PC-3 (cell line): ENCODE results near the gene ZIC4. TPM values are rescaled to one million over a fixed set of nuclear protein-coding genes. Genes with fewer than 3 reads are reported as not detected.

Experiments
- ATAC-seq: fragments of 200-7000 bp; cut with Tn5 transposase; 2 replicates; pipeline ENCODE4 v1.9.1; 2020; ENCODE audit warnings: mild to moderate bottlenecking, moderate library complexity
- BruUV-seq: library from RNA; stranded (reverse); fragments of 400-500 nt; replicated peaks from 2 replicates; lab custom pipeline; 2021; lab: Mats Ljungman, UMichigan
- CTCF ChIA-PET: fragments of 300-600 bp; sonication (Branson Sonifier 250); formaldehyde crosslinking; loops from one replicate; lab custom pipeline; 2022; ENCODE audit warnings: antibody characterized with exemption; lab: Charles Lee
- POLR2A ChIA-PET: fragments of 300-600 bp; sonication (Branson Sonifier 250); formaldehyde crosslinking; loops from one replicate; lab custom pipeline; 2022; ENCODE audit warnings: antibody characterized with exemption; ENCODE audit not compliant: unreplicated experiment; lab: Charles Lee
- DNase-seq: peaks from one replicate; pipeline ENCODE4 v3.0.0-alpha.2; 2015
- H2AFZ ChIP-seq: fragments of 300-600 bp; sonication (generic); 2 replicates; pipeline ENCODE4 v1.6.0; 2016; ENCODE audit warnings: antibody characterized with exemption, low read length
- H3F3A ChIP-seq: fragments of 300-600 bp; sonication (generic); one replicate; pipeline ENCODE4 v1.6.0; 2017; ENCODE audit warnings: antibody characterized with exemption, low read length, control low read depth, mild to moderate bottlenecking; ENCODE audit not compliant: unreplicated experiment
- H3K27ac ChIP-seq: fragments of 300-600 bp; sonication (generic); 2 replicates; pipeline ENCODE4 v1.5.1; 2016; ENCODE audit warnings: mild to moderate bottlenecking, low read length
- H3K27me3 ChIP-seq: fragments of 300-600 bp; sonication (generic); 2 replicates; pipeline ENCODE4 v1.6.1; 2016; ENCODE audit warnings: low read length, mixed read lengths
- H3K36me3 ChIP-seq: fragments of 300-600 bp; sonication (generic); 2 replicates; pipeline ENCODE4 v1.6.1; 2016; ENCODE audit warnings: low read depth, mixed run types, low read length, mixed read lengths
- H3K4me1 ChIP-seq: fragments of 300-600 bp; sonication (generic); 2 replicates; pipeline ENCODE4 v1.5.1; 2016; ENCODE audit warnings: low read length; ENCODE audit not compliant: insufficient read depth
- H3K4me2 ChIP-seq: fragments of 300-600 bp; sonication (generic); 2 replicates; pipeline ENCODE4 v1.6.0; 2016; ENCODE audit warnings: low read length
- H3K4me3 ChIP-seq: fragments of 300-600 bp; sonication (generic); 2 replicates; pipeline ENCODE4 v1.5.1; 2016; ENCODE audit warnings: mild to moderate bottlenecking, low read length, mixed read lengths
- H3K79me2 ChIP-seq: fragments of 300-600 bp; sonication (generic); 2 replicates; pipeline ENCODE4 v1.6.1; 2017; ENCODE audit warnings: low read length, mixed read lengths
- H3K9ac ChIP-seq: fragments of 300-600 bp; sonication (generic); 2 replicates; pipeline ENCODE4 v1.6.0; 2016; ENCODE audit warnings: mild to moderate bottlenecking, low read length
- H3K9me2 ChIP-seq: fragments of 300-600 bp; sonication (generic); replicated peaks from 2 replicates; pipeline ENCODE4 v1.6.1; 2016; ENCODE audit warnings: mixed run types, low read length, mixed read lengths
- H3K9me3 ChIP-seq: fragments of 300-600 bp; sonication (generic); 2 replicates; pipeline ENCODE4 v1.6.1; 2016; ENCODE audit warnings: low read length, mixed read lengths
- H4K20me1 ChIP-seq: fragments of 300-600 bp; sonication (generic); 2 replicates; pipeline ENCODE4 v1.6.1; 2016; ENCODE audit warnings: low read length, mixed read lengths
- EZH2 ChIP-seq: fragments of 300-600 bp; sonication (generic); IDR thresholded peaks from one replicate; pipeline ENCODE4 v1.6.1; 2017; ENCODE audit warnings: antibody characterized with exemption, mild to moderate bottlenecking, low read length; ENCODE audit not compliant: unreplicated experiment
- EZH2phosphoT487 ChIP-seq: fragments of 300-600 bp; sonication (generic); IDR thresholded peaks from 2 replicates; pipeline ENCODE4 v1.6.1; 2018; ENCODE audit warnings: mild to moderate bottlenecking, antibody characterized with exemption, low read length, borderline replicate concordance
- intact Hi-C: fragments of 100-400 bp; cut with micrococcal nuclease; formaldehyde crosslinking; loops from 2 replicates; pipeline ENCODE4 v1.9.0; 2023
- total RNA-seq: library from RNA; depleted of rRNA; stranded (reverse); fragments of >200 nt; gene quantifications from 2 replicates; pipeline ENCODE4 v1.2.3, GENCODE V29; 2014
- TF ChIP-seq, protein P1 (sequence below): fragments of 300-600 bp; sonication (generic); conservative IDR thresholded peaks from 2 replicates; pipeline ENCODE4 v1.5.1; 2017; ENCODE audit warnings: antibody characterized with exemption, low read depth, mild to moderate bottlenecking, low read length

The ZIC4 gene
- total RNA-seq, 1 experiment from 2014 or later: not detected

DNA sequence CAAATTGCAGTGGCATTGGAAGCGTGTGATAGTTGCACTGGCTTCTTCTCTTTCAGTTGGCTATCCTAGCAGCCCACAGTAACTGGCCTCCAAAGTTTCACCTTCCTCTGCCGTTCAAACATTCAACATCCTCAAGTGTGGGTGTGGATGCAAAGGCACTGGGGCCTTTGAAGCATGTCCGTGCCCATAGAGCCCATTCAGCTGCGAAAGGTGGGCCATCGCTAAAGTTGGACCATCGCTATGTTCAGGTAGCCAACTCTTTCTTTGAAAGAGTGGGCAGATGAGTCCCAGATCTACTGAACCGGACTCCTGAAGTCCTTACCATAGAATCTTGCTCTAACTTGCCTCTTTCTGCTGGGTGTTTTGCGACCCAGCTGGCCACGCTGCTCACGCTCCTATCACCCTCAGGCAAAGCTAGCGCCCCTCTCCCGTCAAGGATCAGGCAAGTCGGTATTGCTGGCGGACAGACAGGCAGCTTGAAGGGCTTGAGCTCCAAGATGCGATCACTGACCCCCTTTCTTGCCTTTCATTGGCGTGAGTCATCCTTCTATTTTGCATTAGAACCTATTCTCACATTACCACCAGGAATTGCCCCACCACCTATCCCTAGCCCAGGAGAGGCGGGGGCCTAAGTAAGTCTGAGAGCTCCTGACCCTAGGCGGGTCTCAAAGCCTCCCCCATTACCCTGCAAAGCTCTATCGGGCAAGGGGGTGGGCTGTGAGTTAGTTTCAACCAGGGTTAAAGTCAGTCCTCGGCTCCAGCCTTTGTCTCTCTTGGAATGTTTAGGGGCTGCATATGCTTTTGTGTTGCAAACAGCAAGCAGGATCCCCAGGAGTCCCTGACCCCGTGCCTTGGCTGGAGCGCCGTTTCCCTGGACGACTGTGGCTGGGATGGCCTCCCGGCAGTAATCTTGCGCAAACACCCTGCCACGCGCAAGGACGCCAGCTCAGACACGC, 28.7 kb downstream of the ZIC4 start:
- Histone ChIP-seq H3K9me2 (0 out of 2 replicates have a peak, but pooled peaks cover 3% of the 10 kb centered on the region), H3K36me3 (no peaks in the 10 kb centered on the region), H3K27ac (no peak overlapping the region), H2AFZ (no peak overlapping the region), H3K4me1 (no peaks in the 10 kb centered on the region), H4K20me1 (no peaks in the 10 kb centered on the region), H3K27me3 (peaks cover 97% of the 10 kb centered on the region), H3K9ac (no peak overlapping the region), H3K4me3 (no peak overlapping the region), H3K79me2 (no peaks in the 10 kb centered on the region), H3F3A (no peaks in the 10 kb centered on the region), H3K4me2 (no peak overlapping the region), H3K9me3 (no peaks in the 10 kb centered on the region)
- ATAC-seq: no peak
- POLR2A ChIA-PET: no interaction called here
- DNase-seq: no peak
- CTCF ChIA-PET: no interaction called here
- no TSS peak for BruUV-seq
- TF ChIP-seq EZH2phosphoT487 (no peak), EZH2 (no peak)
- TF ChIP-seq, protein P1, sequence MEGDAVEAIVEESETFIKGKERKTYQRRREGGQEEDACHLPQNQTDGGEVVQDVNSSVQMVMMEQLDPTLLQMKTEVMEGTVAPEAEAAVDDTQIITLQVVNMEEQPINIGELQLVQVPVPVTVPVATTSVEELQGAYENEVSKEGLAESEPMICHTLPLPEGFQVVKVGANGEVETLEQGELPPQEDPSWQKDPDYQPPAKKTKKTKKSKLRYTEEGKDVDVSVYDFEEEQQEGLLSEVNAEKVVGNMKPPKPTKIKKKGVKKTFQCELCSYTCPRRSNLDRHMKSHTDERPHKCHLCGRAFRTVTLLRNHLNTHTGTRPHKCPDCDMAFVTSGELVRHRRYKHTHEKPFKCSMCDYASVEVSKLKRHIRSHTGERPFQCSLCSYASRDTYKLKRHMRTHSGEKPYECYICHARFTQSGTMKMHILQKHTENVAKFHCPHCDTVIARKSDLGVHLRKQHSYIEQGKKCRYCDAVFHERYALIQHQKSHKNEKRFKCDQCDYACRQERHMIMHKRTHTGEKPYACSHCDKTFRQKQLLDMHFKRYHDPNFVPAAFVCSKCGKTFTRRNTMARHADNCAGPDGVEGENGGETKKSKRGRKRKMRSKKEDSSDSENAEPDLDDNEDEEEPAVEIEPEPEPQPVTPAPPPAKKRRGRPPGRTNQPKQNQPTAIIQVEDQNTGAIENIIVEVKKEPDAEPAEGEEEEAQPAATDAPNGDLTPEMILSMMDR: no peak
- intact Hi-C loops: no loop called here

DNA sequence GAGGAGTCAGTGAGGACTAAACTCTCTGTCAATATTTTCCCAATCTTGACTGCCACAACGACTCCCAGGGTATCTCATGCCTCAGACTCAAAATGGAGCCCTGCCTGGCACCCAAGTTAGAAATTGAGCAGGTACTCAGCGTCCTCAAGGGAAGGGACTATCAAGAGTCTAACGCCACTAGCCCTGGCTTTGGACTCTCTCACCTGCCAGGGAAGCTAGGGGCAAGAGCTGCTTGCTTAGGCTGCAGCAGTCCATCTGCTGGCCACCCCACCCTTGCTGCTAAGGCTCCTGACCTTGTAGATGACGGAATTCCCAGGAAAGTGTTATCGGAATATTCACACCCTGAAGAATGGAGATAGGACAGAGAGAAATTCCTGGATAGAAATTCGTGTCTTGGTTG, 33.0 kb downstream of the ZIC4 start:
- ChIA-PET CTCF (no interaction called here), POLR2A (no interaction called here)
- DNase-seq (no peak), ATAC-seq (no peak)
- H3K9me2 ChIP-seq: 0 out of 2 replicates have a peak, but pooled peaks cover 3% of the 10 kb centered on the region
- no peak overlapping the region for H2AFZ ChIP-seq
- H3K4me3 ChIP-seq: no peak overlapping the region
- no peaks in the 10 kb centered on the region for H4K20me1 ChIP-seq
- H3K9ac ChIP-seq: no peak overlapping the region
- no peaks in the 10 kb centered on the region for H3K9me3 ChIP-seq
- H3K79me2 ChIP-seq: no peaks in the 10 kb centered on the region
- no peak overlapping the region for H3K4me2 ChIP-seq
- peaks cover 97% of the 10 kb centered on the region for H3K27me3 ChIP-seq
- no peak for TF ChIP-seq EZH2phosphoT487
- no peak for TF ChIP-seq EZH2
- TF ChIP-seq, protein P1: no peak
- H3K4me1 ChIP-seq: no peaks in the 10 kb centered on the region
- intact Hi-C loops: no loop called here
- H3K36me3 ChIP-seq: no peaks in the 10 kb centered on the region
- no TSS peak for BruUV-seq
- no peak overlapping the region for H3K27ac ChIP-seq
- H3F3A ChIP-seq: no peaks in the 10 kb centered on the region

DNA sequence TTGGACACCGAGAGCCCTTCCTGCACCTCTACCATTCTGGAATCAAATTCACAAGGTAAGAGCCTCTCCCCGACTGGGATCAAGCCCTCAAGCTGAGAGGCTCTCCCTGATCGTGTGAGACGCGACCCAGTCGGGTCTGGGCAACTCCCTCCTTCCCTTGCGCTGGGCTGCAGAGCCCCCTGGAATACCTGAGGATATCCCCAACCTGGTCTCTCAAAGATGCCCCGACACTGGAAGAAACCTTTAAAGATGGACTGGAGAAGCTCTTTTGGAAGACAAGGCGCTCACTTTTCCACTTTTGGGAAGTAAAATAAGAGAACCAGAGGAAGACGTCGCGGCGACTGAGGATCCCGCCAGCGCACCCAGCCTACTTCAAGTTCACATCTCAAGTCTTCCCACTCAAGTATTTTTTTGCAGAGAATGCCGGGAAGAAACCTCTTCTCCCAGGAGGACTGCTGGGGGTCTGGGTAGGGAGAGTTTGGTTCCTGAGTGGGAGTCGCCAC, 33.8 kb downstream of the ZIC4 start:
- Histone ChIP-seq H3K9me2 (0 out of 2 replicates have a peak, but pooled peaks cover 3% of the 10 kb centered on the region), H3K36me3 (no peaks in the 10 kb centered on the region), H3K79me2 (no peaks in the 10 kb centered on the region), H3K9ac (no peak overlapping the region), H3F3A (no peaks in the 10 kb centered on the region), H3K27me3 (peaks cover 97% of the 10 kb centered on the region), H4K20me1 (0 out of 2 replicates have a peak, but pooled peaks cover 3% of the 10 kb centered on the region), H3K4me2 (no peak overlapping the region), H3K27ac (no peak overlapping the region), H3K4me3 (no peak overlapping the region), H3K4me1 (no peaks in the 10 kb centered on the region), H3K9me3 (no peaks in the 10 kb centered on the region), H2AFZ (no peak overlapping the region)
- TF ChIP-seq EZH2phosphoT487: peak; percentile 44; the same call in 1 of the 2 replicates
- TF ChIP-seq, protein P1: no peak
- no TSS peak for BruUV-seq
- ChIA-PET CTCF (no interaction called here), POLR2A (no interaction called here)
- intact Hi-C loops: no loop called here
- ATAC-seq: no peak
- no peak for DNase-seq
